GM11168 (cell line): ENCODE measurements around the gene STARD3.
"Not testable (repeated sequence)": the region's sequence is repeated elsewhere in the genome, so short reads cannot be mapped to it uniquely, and the experiment has no call there.

Experiments used
- in situ Hi-C: fragments of 300-500 bp; cut with MboI; formaldehyde crosslinking; loops from one replicate; pipeline ENCODE4 v1.12.0; 2022; ENCODE audit warnings: low sequenced_read_pairs; ENCODE audit not compliant: unreplicated experiment

The STARD3 gene

DNA sequence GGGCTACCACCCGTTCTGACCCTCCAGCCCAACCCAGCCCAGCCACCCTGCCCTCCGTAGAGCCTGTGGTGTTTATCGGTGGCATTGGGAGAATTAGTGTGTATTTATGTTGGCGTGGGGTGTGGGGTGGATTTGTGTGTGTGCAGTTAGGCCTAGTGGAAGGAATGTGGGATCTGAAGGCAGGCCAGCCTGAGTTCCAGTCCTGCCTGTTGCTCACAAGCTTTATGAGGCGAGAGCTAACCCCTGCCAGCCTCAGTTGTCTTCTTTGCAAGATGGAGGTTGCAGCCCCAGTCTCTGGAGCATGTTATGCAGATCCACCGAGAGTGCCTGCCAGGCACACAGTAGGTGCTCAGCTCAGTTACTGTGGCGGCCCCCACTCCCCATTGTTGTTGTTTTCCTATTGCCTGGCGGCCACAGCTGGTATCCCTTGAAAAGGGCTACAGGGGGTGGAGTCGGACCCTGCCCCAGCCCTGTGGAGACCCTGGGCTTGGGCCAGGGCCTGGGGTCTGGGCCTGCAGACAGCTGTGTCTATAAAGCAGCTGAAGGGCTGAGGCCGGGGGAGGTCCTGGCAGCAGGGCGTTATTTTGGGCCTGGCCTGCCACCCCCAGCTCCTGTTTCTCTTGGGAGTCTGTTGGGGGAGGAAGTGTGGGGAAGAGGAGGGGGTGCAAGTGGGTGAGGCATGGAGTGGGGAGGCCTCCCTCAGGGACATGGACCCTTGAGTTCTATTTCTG lies 68.0 kb downstream of the STARD3 start:
- in situ Hi-C loops = no loop called here

DNA sequence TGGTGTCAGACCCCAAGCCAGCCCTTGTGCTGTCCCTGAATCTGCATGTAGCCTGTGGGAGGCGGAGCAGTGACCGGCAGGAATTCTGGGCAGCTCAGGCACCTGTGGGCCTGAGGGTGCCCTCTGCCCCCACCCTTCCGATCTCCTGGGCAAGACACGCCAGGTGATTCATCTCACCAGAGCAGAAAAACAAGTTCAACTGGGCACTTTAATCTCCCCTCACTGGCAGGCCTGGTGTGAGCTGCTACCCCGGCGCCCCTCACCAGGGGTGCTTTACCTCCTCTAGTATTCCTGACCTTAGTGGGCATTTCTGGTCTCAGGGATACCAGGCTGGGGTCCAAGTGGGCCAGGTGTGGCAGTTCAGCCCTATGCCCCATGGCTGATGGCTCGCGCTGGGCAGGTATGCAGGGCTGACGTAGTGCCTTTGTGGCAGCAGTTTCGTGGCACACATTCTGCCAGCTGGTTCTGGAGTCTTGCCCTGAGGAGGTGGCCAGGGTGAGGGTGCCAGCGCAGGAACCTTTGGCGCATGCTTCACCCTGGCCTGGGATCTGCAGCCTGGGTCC lies 68.9 kb downstream of the STARD3 start:
- in situ Hi-C loops = no loop called here

DNA sequence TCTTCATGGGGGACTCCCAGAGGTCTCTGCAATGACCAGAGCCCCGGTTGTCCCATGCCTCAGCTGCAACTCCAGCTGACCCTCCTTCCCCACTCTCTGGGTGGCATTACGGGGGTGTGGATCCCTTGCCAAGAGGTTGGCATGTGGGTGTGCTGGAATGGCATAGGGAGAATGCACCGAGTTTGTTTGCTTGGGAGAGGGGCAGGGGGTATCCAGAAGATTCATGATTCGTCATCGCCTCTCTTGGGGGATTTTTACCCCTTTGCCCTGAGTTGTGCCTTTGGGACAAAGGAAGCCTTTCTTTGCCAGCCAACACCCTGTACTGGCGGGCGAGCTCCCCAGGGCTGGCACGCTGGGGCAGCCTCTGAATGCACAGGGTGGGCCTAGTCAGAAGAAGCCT lies 69.4 kb downstream of the STARD3 start:
- in situ Hi-C loops = no loop called here

DNA sequence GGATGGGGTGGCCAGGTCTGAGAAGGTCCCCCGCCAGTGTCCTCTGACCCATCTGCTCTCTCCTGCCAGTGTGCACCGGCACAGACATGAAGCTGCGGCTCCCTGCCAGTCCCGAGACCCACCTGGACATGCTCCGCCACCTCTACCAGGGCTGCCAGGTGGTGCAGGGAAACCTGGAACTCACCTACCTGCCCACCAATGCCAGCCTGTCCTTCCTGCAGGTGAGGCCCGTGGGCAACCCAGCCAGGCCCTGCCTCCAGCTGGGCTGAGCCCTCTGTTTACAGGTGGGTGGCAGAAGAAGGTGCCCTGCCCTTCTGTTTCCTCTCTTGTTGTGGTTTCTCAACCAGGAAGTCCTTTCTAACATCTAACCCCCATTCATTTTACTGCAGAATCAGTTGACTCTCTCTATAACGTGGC lies 70.0 kb downstream of the STARD3 start:
- in situ Hi-C loops = no loop called here

DNA sequence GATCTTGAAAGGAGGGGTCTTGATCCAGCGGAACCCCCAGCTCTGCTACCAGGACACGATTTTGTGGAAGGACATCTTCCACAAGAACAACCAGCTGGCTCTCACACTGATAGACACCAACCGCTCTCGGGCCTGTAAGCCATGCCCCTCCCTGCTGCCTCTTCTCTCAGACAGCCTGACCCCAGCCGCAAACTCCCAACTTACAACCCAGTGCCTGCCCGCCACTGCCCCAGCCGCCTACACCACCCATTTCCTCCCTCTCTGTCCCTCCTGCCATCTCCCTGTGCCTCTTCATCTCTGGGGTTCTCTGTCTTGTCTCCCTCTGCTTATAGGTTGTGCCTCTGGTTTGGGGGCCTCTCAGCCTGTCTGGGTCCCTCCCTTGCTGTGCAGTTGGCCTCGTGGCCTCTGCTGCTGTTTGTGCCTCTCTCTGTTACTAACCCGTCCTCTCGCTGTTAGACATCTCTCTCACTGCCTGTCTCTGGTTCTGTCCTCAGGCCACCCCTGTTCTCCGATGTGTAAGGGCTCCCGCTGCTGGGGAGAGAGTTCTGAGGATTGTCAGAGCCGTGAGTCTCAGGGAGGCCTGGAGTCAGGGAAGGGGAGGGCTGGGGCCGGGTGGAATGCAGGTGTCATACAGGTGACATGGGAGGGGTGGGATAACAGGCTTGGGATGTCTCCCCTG lies 72.5 kb downstream of the STARD3 start:
- in situ Hi-C loops = no loop called here

DNA sequence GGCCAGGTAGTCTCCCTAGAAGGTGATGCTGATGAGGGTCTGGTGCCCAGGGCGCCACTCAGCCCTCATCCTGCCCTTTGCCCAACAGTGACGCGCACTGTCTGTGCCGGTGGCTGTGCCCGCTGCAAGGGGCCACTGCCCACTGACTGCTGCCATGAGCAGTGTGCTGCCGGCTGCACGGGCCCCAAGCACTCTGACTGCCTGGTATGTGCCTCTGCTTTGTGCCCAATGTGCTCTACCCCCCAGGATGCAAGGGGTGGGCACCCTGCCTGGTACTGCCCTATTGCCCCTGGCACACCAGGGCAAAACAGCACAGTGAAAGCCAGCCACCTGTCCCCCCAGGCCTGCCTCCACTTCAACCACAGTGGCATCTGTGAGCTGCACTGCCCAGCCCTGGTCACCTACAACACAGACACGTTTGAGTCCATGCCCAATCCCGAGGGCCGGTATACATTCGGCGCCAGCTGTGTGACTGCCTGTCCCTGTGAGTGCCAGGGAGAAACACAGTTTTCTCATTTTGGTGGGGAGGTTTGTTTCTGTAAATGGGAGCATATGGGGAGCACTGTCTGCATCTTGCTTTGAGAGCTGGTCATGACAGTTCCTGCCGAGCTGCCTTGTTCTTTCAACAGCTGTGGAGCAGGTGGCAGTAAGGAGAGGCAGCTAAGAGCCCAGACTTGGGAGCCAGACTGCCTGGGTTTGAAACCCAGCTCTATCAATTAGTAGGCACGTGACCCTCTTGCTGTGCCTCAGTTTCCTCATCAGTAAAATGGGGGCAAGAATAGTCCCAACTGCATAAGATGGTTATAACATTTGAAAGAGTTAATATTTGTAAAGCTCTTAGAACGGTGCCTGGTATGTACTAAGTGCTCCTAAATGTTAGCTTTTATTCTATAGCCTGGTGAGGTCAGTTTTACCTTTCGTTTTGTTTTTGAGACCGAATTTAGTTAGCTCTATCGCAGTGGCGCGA lies 73.3 kb downstream of the STARD3 start:
- in situ Hi-C loops = no loop called here

DNA sequence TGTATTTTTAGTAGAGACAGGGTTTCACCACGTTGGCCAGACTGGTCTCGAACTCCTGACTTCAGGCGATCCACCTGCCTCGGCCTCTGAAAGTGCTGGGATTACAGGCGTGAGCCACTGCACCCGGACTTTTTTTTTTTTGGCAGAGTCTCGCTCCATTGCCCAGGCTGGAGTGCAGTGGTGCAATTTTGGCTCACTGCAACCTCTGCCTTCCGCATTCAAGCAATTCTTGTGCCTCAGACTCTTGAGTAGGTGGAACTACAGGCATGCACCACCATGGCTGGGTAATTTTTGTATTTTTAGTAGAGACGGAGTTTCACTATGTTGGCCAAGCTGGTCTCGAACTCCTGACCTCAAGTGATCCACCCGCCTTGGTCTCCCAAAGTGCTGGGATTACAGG lies 74.1 kb downstream of the STARD3 start:
- in situ Hi-C loops = not testable (repeated sequence)

DNA sequence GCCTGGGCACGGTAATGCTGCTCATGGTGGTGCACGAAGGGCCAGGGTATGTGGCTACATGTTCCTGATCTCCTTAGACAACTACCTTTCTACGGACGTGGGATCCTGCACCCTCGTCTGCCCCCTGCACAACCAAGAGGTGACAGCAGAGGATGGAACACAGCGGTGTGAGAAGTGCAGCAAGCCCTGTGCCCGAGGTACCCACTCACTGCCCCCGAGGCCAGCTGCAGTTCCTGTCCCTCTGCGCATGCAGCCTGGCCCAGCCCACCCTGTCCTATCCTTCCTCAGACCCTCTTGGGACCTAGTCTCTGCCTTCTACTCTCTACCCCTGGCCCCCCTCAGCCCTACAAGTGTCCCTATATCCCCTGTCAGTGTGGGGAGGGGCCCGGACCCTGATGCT lies 74.9 kb downstream of the STARD3 start:
- in situ Hi-C loops = no loop called here
